Islet precursor cell (in vitro differentiated cells): Measurements from ENCODE around the gene APBB1.

Experiments
- DNase-seq: peaks from one replicate; pipeline ENCODE4 v3.0.0-alpha.2; 2018

Gene APBB1

GRCh38 chr11:6419009-6419631 is at the start of gene APBB1:
APBB1 (minus strand) TSS chr11:6419094; CDS start chr11:6411347, 7,747 bp downstream.
- no peak for DNase-seq

- no peak for DNase-seq
Observed at GRCh38 chr11:6459099-6459450, 40.2 kb upstream of the APBB1 start.

DNA sequence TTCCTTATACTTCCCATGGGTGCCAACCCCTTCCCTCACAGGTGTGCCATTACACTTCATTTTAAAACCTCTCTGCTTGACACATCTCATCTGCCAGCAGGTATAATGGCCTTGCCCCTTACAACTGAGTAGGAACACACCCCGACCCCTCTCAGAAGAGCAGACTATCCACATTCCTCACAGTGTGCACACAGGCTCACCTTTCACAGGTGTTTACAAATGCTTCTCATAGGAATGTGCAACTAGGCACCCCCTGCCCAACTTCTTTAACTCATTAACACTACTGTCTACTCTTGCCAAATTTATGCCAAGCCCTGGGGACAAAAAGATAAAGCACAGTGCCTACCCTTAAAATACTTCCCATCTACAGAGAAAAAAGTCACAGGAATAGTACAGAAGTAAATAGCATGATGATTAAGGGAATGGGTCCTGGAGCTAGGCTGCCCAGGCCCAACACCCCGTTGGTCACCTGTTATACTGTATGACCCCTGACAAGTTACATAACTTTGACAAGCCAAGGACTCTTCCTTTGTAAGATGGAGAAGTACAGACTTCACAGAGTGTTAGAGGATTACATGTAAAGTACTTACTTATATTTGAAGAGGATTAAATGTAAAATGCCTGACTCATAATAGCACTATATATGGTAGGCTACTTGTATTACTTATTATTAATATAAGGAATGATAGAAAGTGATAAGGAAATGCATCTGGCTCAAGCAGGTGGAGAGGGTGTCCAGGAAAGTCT is 39.6 kb upstream of the APBB1 start:
- DNase-seq, result no peak

GRCh38 chr11:6457581-6458320 is 38.9 kb upstream of the APBB1 start:
- DNase-seq, result no peak

DNA sequence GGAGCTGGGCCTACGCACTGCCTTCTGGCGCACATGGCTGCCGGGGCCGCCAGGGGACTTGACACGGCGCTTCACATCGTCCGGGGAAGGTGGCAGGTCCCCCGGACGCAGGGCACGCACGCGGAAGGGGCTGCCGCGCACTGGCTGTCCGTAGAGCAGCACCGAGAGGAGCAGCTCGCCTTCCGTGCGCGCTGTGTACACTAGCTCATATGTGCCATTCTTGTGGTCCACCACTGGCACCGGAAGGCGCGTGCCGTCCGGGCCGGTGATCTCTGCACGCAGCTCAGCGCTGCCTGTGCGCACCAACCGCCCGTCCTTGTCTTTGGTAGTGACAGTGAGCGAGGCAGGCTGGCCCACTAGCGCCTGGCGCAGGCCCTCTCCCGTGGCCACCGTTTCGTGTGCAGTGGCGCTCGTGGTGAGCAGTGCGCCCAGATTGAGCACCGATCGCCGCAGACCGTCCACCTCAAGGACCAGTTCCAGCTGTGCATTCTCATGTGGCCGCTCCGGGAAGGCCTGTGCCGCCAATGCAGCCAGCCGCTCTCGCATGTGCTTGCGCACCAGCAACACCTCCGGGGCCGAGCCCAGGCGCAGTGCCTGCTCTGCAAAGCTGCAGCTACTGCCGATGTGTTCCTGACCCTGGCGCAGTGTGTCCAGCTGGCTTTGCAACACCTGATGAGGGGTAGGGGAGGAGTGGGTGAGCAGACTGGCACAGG is 37.6 kb upstream of the APBB1 start:
- no peak for DNase-seq

DNA sequence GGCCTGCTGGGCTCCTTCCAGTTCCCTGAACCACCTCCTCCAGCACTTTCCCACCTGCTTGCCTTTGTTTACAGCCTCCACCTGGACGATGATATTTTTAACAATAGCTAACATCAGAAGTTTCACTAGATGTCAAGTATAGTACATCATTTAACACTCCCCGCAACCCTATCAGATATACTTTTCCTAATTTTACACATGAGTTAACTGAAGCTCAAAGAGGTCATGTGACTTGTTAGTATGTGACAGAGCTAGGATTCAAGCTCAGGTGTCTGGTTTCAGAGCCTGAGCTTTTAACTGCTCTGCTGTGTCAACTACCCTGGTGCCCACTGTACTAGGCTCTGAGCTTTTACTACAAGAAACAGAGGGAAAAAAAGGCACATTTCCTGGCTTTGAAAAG is 36.2 kb upstream of the APBB1 start:
- no peak for DNase-seq

DNA sequence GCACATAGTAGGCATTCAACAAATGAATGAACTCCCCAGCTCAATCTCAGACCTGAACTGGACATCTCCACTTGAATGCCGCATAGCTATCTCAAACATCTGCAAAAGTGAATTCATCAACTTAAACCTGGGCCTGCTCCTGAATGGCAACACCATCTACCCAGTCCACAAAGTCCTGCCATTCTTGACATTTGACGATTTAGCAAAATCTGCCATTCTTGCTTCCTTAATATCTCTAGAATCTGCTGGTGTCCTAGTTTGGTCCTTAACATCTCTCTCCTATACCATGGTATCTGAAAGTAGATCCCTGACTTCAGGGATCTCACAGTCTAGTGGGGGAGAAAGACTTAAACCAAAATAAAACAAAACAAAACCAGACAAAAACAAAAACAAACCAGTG is 34.3 kb upstream of the APBB1 start:
- DNase-seq, result no peak

DNA sequence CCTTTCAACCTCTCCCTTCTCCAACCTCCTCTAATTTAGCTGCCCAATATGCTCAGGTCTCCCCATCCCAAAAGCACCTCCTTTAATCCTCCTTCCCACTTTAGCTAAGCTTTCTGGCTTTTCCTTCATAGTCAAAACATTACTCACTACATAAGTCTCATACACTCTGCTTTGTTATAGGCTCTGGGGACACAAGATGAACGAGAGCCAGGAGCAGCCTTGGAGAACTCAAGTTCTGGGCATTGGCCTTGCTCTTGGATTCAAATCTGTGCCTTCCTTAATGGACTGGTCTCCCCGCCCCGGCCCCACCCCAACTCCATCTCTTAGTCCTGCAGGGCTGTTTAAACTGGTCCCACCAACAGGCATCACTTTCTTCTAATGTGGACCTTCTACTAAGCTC is 33.3 kb upstream of the APBB1 start:
- DNase-seq, result no peak

DNA sequence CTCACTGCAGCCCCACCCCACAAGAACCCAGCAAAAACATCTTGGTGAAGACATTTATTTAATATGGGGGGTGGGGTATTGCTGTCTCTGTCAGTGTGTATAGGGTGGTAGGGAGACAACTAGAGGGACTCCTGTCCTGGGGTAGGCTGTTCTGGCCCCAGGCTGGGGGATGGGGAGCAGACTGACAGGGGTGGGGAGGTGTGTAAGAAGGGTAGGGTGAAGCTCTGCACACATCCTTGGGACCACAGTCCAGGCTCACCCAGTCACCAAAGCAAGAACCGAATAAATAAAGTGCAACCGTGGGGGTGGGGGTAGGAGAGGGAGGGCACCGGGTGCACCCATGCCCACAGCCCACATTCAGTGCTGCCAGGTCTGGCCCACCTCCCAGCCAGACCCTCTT is 29.7 kb upstream of the APBB1 start:
- DNase-seq, result no peak

GRCh38 chr11:6443269-6444003 is 24.5 kb upstream of the APBB1 start:
- DNase-seq, result peak; percentile 75

DNA sequence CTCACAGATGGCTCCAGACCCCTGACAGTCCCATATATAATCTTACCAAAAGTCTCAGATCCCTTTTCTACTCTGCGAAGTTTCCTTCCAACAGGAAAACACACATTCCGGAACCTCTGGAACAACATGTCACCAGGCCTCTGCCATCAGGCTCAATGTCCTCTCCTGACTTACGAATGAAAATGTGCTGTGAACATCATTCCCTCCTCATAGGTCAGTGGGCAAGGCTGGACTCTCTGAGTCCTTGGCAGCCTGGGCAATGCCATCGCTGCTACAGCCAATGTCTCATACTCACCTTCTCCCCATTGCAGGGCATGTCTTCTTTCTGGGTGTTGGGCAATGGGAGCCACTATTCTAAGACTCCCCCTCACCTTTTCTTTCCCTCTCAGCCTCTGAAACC is 23.5 kb upstream of the APBB1 start:
- DNase-seq, result no peak

GRCh38 chr11:6440906-6441358 is 22.0 kb upstream of the APBB1 start, which contains the start of gene HPX:
HPX (minus strand) TSS chr11:6440987; CDS start chr11:6440963, 24 bp downstream.
- DNase-seq, result no peak

- peak; percentile 73 for DNase-seq
Observed at GRCh38 chr11:6438979-6439571, 20.2 kb upstream of the APBB1 start.

GRCh38 chr11:6437993-6438392 is 19.1 kb upstream of the APBB1 start:
- DNase-seq, result no peak

- no peak for DNase-seq
Observed at GRCh38 chr11:6437423-6437822, 18.5 kb upstream of the APBB1 start.

- no peak for DNase-seq
Observed at GRCh38 chr11:6433998-6434660, 15.2 kb upstream of the APBB1 start.

DNA sequence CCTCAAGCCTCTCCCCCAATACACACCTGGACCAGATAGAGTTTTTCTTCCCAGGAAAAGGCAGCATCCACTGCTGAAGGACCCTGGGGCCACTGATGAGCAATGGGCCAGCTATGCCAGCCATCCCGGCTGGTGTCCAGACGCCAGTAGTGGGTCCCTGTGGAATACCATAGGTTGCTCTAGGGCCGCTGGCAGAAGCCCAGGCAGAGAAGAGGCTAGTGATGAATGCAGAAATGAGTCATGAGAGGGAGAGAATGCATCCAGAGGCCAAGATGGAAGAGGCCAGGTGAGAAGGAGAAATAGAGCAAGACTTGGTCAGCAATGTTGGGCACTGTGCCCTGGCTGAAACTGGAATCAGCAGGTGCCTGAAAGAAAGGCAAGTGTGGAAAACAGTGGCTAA is 13.0 kb upstream of the APBB1 start:
- DNase-seq, result peak; percentile 94

DNA sequence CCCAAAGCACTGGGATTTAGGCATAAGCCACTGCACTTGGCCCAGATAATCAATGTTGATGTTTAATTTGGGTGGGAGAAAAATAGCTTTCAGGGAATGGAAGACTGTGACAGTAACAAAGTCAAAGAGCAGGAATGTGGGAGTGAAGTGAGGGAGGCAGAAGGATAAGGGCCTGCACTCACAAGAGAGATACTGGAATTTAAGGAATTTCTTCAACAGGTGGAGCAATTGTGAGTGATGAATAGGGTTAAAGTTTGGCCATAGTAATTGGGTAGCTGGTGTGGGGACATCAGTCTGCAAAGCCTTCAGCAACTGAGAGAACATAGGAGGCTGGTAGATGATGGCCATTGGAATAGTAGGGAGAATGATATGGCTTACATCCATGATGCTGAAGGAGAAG is 8.6 kb upstream of the APBB1 start:
- no peak for DNase-seq

DNA sequence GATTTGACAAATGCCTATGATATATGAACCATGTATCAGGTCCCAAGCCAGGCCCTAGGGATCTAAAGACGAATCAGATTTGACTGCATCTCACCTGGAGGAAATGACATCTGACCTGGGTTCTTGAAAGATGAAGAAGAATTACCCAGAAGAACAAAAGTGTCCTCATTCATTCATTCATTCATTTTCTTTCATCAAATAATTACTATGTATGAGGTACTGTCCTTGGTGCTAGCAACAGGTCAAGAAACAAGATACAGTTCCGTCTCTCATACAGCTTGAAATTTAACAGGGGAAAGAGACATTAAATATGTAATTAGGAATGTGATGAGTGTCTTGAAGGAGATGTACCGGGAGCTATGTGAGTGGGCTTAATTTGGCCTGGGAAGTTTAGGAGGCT is 1.8 kb upstream of the APBB1 start:
- no peak for DNase-seq

DNA sequence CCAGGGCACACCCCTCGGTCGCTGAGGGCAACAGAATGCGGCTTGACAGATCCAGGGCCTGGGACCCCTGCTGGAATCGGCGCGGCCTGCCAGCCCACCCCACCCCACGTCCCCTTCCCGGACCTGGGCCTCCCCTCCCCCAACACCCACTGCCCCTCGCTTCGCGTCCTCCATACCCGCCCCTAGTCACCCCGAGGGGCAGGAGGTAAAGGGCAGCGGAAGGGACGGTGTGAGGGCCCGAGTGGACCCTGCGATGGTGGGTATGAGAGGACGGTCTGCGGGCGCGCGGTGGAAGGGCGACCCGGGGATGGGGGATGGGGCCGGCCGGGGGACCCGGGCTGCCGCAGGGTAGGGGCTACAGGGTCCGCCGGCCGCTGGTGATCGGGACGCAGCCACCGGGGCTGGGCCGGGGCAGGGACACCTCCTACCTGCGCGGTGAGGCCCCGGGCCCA is 311 bp downstream of the APBB1 start:
- no peak for DNase-seq

DNA sequence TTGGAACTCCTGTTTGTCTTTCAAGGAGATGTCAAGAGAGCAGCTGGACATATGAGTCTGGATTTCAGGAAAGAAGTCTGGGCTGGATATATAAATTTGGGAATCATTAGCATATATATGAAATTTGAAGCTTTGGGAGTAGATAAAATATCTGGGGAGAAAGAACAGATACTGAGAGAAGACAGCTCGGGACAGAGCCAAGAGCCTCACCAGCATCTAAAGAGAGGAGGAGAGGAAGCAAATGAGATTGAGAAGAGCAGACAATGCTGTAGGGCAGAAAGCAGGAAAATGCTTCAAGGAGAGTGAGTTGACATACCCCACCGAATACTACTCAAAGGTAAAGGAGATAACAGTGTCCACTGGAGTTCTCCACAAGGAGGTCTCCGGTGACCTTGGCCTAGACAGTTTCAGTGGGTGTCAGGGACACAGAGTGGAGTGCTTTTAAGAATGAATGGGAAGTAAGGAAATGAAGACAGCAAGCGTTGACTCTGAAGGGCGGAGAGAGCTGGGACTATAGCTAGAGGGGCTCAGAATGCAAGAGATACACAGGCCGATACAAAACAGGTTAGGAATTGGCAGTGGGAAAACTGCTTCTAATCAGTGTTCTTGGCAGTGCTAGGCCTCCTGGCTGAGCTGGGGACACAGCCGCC is 862 bp downstream of the APBB1 start:
- DNase-seq, result no peak
